Fibroblast of skin of right biceps (primary cell): ENCODE results near the gene SZRD1.

Experiments
- DNase-seq: peaks from one replicate; pipeline ENCODE4 v3.0.0-alpha.2; 2013

The SZRD1 gene

GRCh38 chr1:16441282-16441665 is 74.2 kb downstream of the SZRD1 start:
- no peak for DNase-seq

DNA sequence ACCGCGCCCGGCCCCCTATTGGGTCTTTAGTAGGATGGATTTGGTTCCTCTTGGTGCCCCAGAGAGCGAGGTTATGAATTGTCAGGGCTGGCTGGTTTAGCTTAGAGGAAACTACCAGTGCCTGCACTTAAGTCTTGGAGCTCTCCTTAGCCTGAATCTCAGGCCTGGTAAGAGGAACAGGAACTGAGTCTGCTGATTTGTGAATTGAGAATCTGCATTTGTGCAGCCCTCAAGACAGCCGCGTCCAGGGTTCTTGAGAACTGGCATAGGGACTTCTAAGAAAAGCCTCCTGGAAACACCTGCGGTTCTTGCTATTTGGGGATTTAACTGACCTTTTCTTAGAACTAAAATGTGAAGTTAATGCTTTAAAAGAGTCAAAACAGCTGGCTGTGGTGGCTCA is 75.2 kb downstream of the SZRD1 start:
- no peak for DNase-seq

DNA sequence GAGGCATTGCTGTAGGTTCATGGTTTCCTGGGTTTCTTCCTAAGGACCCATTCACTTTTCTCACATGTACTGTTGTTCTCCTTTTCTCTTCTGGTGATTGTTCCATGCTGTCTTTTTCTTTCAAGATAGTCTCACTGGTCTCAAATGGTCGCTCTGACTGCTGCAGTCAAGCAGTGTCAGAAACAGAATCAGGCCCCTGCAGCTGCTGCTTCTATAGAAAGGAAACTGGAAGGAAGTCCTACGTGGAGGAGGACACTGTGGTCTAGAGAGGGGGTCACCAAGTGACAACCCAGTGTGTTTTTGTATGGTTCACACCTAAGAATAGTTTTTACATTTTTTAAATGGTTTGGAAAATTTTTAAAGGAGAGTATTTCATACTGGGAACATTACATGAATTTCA is 75.9 kb downstream of the SZRD1 start:
- DNase-seq, result no peak

GRCh38 chr1:16443975-16444770 is 77.1 kb downstream of the SZRD1 start:
- DNase-seq, result no peak

- DNase-seq, result no peak
Measured at GRCh38 chr1:16445052-16445451, 78.0 kb downstream of the SZRD1 start.

GRCh38 chr1:16446116-16446515 is 79.1 kb downstream of the SZRD1 start:
- DNase-seq, result no peak

GRCh38 chr1:16447641-16448040 is 80.6 kb downstream of the SZRD1 start:
- no peak for DNase-seq
